Epithelial cell of proximal tubule (primary cell): ENCODE measurements around the gene DTNBP1. TPM values are rescaled to one million over a fixed set of nuclear protein-coding genes. Genes with fewer than 3 reads are reported as not detected.
A peak's percentile ranks its signal among the peaks of the same experiment; 100 is the strongest.

Source experiments
- DNase-seq: peaks from one replicate; pipeline ENCODE4 v3.0.0-alpha.2; 2011; ENCODE audit warnings: low read depth
- H3K4me3 ChIP-seq: 2 replicates; pipeline ENCODE4 v1.5.1; 2011; ENCODE audit warnings: low read depth, mild to moderate bottlenecking, low read length
- total RNA-seq: library from RNA; depleted of rRNA; stranded (reverse); fragments of >200 nt; gene quantifications from 2 replicates; pipeline ENCODE4 v1.2.3, GENCODE V29; 2015
- TF ChIP-seq, protein P1 (sequence below): conservative IDR thresholded peaks from 2 replicates; pipeline ENCODE4 v1.5.1; 2012; ENCODE audit warnings: low read depth, mild to moderate bottlenecking, low read length

Gene DTNBP1
- 6.2 and 6.3 TPM in 2 replicates for total RNA-seq

- DNase-seq, result no peak
- peak within 1 kb of the TSS; percentile 87 for H3K4me3 ChIP-seq
- TF ChIP-seq, protein P1, sequence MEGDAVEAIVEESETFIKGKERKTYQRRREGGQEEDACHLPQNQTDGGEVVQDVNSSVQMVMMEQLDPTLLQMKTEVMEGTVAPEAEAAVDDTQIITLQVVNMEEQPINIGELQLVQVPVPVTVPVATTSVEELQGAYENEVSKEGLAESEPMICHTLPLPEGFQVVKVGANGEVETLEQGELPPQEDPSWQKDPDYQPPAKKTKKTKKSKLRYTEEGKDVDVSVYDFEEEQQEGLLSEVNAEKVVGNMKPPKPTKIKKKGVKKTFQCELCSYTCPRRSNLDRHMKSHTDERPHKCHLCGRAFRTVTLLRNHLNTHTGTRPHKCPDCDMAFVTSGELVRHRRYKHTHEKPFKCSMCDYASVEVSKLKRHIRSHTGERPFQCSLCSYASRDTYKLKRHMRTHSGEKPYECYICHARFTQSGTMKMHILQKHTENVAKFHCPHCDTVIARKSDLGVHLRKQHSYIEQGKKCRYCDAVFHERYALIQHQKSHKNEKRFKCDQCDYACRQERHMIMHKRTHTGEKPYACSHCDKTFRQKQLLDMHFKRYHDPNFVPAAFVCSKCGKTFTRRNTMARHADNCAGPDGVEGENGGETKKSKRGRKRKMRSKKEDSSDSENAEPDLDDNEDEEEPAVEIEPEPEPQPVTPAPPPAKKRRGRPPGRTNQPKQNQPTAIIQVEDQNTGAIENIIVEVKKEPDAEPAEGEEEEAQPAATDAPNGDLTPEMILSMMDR, result no peak
These were observed at the start of gene DTNBP1 for GRCh38 chr6:15662326-15663129. Gene DTNBP1 (minus strand): TSS chr6:15663028. CDS start chr6:15662869, 159 bp downstream.

DNA sequence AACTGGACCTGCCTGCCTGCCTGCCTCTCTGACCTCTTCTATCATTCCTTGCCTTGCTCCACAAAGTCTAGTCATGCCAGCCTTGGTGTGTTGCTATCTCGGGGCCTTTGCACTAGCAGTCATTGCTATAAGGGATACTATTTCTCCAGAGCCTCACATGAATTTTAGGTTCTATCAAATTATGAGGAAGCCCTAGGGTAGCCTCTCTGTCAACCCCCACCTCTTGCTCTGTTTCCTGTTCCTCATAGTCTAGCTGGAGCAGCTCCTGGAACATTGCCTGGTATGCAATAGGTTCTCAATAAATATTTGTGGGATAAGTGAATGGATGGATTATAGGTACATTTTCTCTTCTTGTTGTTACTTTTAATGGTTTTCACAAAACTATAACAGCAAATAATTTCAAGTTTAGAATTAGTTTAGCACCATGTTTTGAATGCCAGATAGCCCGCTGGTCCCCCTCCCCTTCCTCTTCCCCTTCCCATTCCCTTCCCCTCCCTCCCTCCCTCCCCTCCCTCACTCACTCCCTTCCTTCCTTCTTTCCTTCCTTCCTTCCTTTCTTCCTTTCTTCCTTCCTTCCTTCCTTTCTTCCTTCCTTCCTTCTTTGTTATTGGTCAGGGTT is 46.9 kb upstream of the DTNBP1 start:
- no peak for DNase-seq
- TF ChIP-seq, protein P1, result no peak
- no peak overlapping the region for H3K4me3 ChIP-seq

GRCh38 chr6:15708231-15708630 is 45.4 kb upstream of the DTNBP1 start:
- no peak overlapping the region for H3K4me3 ChIP-seq
- DNase-seq, result no peak
- TF ChIP-seq, protein P1, result no peak

DNA sequence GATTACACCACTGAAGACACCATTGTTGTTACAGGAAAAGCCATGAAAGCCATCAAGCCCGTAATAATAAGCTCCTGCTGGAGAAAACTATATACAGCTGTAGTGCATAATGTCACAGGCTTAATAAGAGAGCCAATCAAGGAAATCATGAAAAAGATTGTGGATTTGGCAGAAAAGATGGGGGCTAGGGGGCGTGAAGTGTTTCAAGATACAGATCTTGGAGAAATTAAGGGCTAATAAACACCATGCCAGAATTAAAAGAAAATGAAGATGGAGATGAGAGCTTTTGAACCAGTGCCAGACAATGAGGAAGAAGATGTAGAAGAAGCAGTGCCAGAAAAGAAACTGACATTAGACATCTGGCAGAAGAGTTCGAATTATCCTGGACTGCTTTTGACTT is 43.2 kb upstream of the DTNBP1 start:
- H3K4me3 ChIP-seq, result no peak overlapping the region
- DNase-seq, result no peak
- TF ChIP-seq, protein P1, result no peak

DNA sequence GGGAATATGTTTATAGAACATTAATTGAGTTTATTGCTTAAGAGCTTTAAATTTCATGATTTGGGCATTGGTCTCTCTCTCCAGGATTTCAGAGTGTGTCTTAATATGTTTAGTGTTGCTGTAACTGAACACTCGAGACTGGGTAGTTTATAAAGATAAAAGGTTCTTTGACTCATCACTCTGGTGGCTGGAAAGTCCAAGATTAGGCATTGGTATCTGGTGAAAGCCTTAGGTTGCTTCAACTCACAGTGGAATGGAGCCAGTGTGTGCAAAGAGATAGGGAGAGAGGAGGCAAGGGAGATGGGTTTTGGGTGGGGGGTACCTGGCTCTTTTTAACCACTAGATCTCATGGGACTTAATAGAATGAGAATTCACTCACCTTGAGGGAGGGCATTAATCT is 35.6 kb upstream of the DTNBP1 start:
- DNase-seq, result no peak
- TF ChIP-seq, protein P1, result no peak
- no peak overlapping the region for H3K4me3 ChIP-seq

DNA sequence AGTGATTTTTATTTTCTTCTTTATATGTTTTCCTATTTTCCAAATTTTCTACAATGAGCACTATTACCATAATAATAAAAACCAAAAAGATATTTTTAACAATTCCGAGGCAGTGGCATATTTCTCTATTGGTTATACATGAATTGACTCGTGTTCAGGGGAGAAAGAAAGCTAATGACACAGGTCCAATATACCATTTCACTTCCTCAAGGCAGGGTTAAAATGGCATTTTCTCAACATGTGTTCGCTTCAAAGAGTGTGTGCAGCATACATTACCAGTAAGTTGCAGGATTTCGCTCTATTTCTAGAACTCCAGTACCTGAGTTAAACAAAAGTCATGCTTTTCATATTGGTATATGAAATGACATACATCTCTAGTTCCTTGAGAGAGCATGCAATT is 35.1 kb upstream of the DTNBP1 start:
- no peak for DNase-seq
- TF ChIP-seq, protein P1, result no peak
- H3K4me3 ChIP-seq, result no peak overlapping the region
